Keratinocyte (primary cell): ENCODE results near the gene ZFYVE19.

ENCODE experiments used
- EZH2 ChIP-seq: IDR thresholded peaks from one replicate; pipeline ENCODE4 v1.6.1; 2012; ENCODE audit warnings: inconsistent platforms, mild to moderate bottlenecking, low read length, moderate library complexity
- TF ChIP-seq, protein P1 (sequence below), 3 experiments: IDR thresholded peaks in 1 of 3; conservative IDR thresholded peaks in 1 of 3; optimal IDR thresholded peaks in 1 of 3; 2 replicates in 2 of 3; 3 replicates in 1 of 3; pipeline versions ENCODE3 to v1.5.1; 2011; ENCODE audit warnings: low read length in 3 of 3, mild to moderate bottlenecking in 3 of 3, moderate library complexity in 2 of 3, control low read depth in 1 of 3, inconsistent platforms in 1 of 3; ENCODE audit not compliant: insufficient read depth in 2 of 3; ENCODE audit errors: extremely low read depth in 1 of 3

DNA sequence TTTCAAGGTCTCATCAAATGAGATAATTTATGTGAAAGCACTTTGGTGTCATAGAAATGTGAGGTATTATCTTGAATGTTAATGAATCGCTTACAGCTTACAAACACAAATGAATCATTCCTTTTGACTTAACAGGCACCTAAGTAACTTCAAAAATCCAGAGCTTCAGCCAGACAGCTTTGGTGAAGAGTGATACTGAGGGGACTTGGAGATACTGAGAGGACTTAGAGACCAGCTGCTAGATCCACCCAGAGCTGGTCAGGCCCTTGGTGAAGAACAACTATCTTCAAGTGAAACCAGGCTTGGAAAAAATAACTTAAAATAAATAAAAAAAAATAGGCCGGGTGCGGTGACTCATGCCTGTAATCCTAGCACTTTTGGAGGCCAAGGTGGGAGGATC lies 16.2 kb upstream of the ZFYVE19 start:
- TF ChIP-seq, protein P1, sequence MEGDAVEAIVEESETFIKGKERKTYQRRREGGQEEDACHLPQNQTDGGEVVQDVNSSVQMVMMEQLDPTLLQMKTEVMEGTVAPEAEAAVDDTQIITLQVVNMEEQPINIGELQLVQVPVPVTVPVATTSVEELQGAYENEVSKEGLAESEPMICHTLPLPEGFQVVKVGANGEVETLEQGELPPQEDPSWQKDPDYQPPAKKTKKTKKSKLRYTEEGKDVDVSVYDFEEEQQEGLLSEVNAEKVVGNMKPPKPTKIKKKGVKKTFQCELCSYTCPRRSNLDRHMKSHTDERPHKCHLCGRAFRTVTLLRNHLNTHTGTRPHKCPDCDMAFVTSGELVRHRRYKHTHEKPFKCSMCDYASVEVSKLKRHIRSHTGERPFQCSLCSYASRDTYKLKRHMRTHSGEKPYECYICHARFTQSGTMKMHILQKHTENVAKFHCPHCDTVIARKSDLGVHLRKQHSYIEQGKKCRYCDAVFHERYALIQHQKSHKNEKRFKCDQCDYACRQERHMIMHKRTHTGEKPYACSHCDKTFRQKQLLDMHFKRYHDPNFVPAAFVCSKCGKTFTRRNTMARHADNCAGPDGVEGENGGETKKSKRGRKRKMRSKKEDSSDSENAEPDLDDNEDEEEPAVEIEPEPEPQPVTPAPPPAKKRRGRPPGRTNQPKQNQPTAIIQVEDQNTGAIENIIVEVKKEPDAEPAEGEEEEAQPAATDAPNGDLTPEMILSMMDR (optimal IDR thresholded peaks at IDR 0.05 in 1 of 3, IDR thresholded peaks at IDR 0.05 in 1 of 3, conservative IDR thresholded peaks at IDR 0.05 in 1 of 3; ENCODE audit: extremely low read depth in 1 of 3, insufficient read depth in 2 of 3, low read length in 3 of 3): no peak
- TF ChIP-seq EZH2: no peak
